ENCODE results near the gene ACTA1. TPM values are rescaled to one million over a fixed set of nuclear protein-coding genes. Genes with fewer than 3 reads are reported as not detected.

Gene ACTA1
- total and polyA plus RNA-seq, 2 donors (not counting 3 experiments of a cell fraction or from before 2014, with no cell fraction given) = 0.22 to 0.33 TPM

DNA sequence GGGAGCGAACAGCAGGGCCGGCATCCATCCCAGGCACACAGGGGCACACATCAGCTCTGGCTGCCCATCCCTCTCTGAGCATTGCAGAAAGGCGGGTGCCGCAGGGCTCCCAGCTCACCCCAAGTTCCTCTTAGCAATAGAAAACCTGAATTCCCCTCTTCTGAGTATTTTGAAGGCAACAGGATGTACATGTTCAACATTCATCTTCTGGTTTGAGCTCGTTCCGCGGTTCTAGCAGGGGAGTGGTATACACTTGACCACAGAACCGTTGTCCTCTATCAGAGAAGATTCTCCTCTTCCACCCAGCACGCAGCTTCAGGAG lies 23.6 kb downstream of the ACTA1 start:
- no peak for FAIRE-seq
- CTCF ChIA-PET = interaction anchor here (0.9 to 1.1 kb wide), 2 partner anchors 10 to 152 kb away, joined by 3 read pairs; no protein-coding TSS in a partner anchor

DNA sequence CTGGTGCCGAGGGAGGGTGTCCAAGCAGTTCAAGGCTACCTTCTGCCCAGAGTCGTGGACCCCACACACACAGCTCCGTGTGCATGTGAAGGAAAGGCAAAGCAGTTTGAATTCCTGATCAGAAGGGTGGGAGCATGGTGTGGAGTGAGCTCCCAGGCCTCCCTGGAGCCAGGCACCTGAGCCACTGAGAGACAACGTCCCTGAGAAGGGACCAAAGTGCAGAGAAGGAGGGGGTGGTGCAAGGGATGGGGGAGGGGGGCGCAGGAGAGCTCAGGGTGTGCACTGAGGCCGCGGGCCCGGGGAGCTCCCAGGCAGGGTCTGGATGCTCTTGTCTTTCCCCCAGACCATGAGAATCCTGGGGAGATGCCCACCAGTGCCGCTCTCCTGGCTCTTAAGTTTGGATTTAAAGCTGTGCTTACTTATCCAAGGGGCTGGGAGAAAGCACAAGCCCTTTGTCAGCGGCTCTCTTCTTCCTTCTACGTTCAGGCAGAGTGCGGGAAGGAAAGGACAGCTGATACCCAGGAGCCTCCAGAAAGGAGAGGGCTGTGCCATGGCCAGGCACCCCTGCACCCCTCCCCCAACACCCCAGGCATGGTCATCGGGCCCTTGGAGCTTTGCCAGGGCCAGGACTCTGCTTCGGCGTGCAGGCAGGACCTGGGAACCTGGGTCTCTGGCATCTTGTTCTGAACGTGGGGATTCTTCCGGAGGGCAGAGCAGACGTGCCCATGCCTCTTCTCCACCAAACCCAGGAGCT lies 24.1 kb downstream of the ACTA1 start:
- Histone ChIP-seq H3K9me3 (replicated peaks; ENCODE audit: control insufficient read depth, insufficient read depth, low read length) (no peaks in the 10 kb centered on the region), H3K27me3 (ENCODE audit: control insufficient read depth in 2 of 2, insufficient read depth in 2 of 2, low read length in 2 of 2) (peaks cover 36 to 37% of the 10 kb centered on the region in 2 experiments), H3K79me2 (ENCODE audit: control insufficient read depth, insufficient read depth, low read length) (no peaks in the 10 kb centered on the region), H3K36me3 (ENCODE audit: control insufficient read depth in 2 of 2, extremely low read depth in 1 of 2, insufficient read depth in 2 of 2, low read length in 2 of 2) (no peaks in the 10 kb centered on the region), H3K27ac (ENCODE audit: insufficient read depth, low read depth, low read length) (no peak overlapping the region), H3K9ac (replicated peaks; ENCODE audit: extremely low read depth, insufficient read depth, low read length) (no peak overlapping the region), H3K4me1 (ENCODE audit: control insufficient read depth, extremely low read depth, insufficient read depth, low read length) (no peaks in the 10 kb centered on the region), H3K9me1 (replicated peaks; ENCODE audit: control insufficient read depth, extremely low read depth, insufficient read depth, low read length) (no peaks in the 10 kb centered on the region), H4K20me1 (replicated peaks; ENCODE audit: control insufficient read depth, extremely low read depth, insufficient read depth, low read length) (no peaks in the 10 kb centered on the region), H3K4me2 (ENCODE audit: insufficient read depth, low read length) (no peak overlapping the region), H3K4me3 (replicated peaks in 1 of 3; ENCODE audit: insufficient read depth in 1 of 3, low read depth in 1 of 3, low read length in 3 of 3) (no peak overlapping the region), H2AFZ (ENCODE audit: low read depth, low read length) (no peak overlapping the region)
- intact Hi-C loops (cut with micrococcal nuclease) (no loop called here), dilution Hi-C loops (cut with MboI; ENCODE audit: extremely low pct_ligation_motif_present, low sequenced_read_pairs) (no loop called here)
- TF ChIP-seq GATA2 (IDR thresholded peaks at IDR 0.05; ENCODE audit: insufficient read depth, insufficient read length, low read depth, low read length) = no peak
- no peak for TF ChIP-seq POLR2AphosphoS5 (IDR thresholded peaks at IDR 0.05; ENCODE audit: insufficient read depth, low read depth, low read length)
- no peak for TF ChIP-seq EZH2 (IDR thresholded peaks at IDR 0.05; ENCODE audit: borderline replicate concordance, low read depth, low read length, severe bottlenecking)
- TF ChIP-seq, protein P1, sequence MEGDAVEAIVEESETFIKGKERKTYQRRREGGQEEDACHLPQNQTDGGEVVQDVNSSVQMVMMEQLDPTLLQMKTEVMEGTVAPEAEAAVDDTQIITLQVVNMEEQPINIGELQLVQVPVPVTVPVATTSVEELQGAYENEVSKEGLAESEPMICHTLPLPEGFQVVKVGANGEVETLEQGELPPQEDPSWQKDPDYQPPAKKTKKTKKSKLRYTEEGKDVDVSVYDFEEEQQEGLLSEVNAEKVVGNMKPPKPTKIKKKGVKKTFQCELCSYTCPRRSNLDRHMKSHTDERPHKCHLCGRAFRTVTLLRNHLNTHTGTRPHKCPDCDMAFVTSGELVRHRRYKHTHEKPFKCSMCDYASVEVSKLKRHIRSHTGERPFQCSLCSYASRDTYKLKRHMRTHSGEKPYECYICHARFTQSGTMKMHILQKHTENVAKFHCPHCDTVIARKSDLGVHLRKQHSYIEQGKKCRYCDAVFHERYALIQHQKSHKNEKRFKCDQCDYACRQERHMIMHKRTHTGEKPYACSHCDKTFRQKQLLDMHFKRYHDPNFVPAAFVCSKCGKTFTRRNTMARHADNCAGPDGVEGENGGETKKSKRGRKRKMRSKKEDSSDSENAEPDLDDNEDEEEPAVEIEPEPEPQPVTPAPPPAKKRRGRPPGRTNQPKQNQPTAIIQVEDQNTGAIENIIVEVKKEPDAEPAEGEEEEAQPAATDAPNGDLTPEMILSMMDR (IDR thresholded peaks at IDR 0.05; ENCODE audit: extremely low read depth in 1 of 2, insufficient read depth in 1 of 2, low read depth in 1 of 2, low read length in 2 of 2) = no peak
- TF ChIP-seq, protein P2, sequence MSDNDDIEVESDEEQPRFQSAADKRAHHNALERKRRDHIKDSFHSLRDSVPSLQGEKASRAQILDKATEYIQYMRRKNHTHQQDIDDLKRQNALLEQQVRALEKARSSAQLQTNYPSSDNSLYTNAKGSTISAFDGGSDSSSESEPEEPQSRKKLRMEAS (IDR thresholded peaks at IDR 0.05; ENCODE audit: insufficient read depth, insufficient read length) = no peak
- no peak for TF ChIP-seq FOS (IDR thresholded peaks at IDR 0.05; ENCODE audit: borderline replicate concordance, insufficient read depth, low read length)
- no peak for TF ChIP-seq MYC (IDR thresholded peaks at IDR 0.05; ENCODE audit: low read depth, low read length)
- no peak for TF ChIP-seq JUN (IDR thresholded peaks at IDR 0.05; ENCODE audit: borderline replicate concordance, insufficient read depth, insufficient read length, low read depth)
- no peak for TF ChIP-seq POLR2A (IDR thresholded peaks at IDR 0.05; ENCODE audit: low read depth, low read length)
- DNase-seq (ENCODE audit: low read depth, low spot score) (no peak), FAIRE-seq (no peak)
- no TSS peak for BruUV-seq (replicated peaks)
- ChIA-PET CTCF (interaction anchor here (1.1 to 2.1 kb wide), 2 partner anchors 11 to 152 kb away, joined by 3 to 6 read pairs; no protein-coding TSS in a partner anchor), POLR2A (no interaction called here)

More for the DNA sequence above, 23.6 kb downstream of the ACTA1 start:
- Histone ChIP-seq H3K9me3 (replicated peaks; ENCODE audit: control insufficient read depth, insufficient read depth, low read length) (no peaks in the 10 kb centered on the region), H3K79me2 (ENCODE audit: control insufficient read depth, insufficient read depth, low read length) (no peaks in the 10 kb centered on the region), H3K4me2 (ENCODE audit: insufficient read depth, low read length) (no peak overlapping the region), H4K20me1 (replicated peaks; ENCODE audit: control insufficient read depth, extremely low read depth, insufficient read depth, low read length) (no peaks in the 10 kb centered on the region), H3K27ac (ENCODE audit: insufficient read depth, low read depth, low read length) (no peak overlapping the region), H2AFZ (ENCODE audit: low read depth, low read length) (no peak overlapping the region), H3K4me1 (ENCODE audit: control insufficient read depth, extremely low read depth, insufficient read depth, low read length) (no peaks in the 10 kb centered on the region), H3K36me3 (ENCODE audit: control insufficient read depth in 2 of 2, extremely low read depth in 1 of 2, insufficient read depth in 2 of 2, low read length in 2 of 2) (no peaks in the 10 kb centered on the region), H3K9me1 (replicated peaks; ENCODE audit: control insufficient read depth, extremely low read depth, insufficient read depth, low read length) (no peaks in the 10 kb centered on the region), H3K4me3 (replicated peaks in 1 of 3; ENCODE audit: insufficient read depth in 1 of 3, low read depth in 1 of 3, low read length in 3 of 3) (no peak overlapping the region), H3K27me3 (ENCODE audit: control insufficient read depth in 2 of 2, insufficient read depth in 2 of 2, low read length in 2 of 2) (peaks cover 36 to 37% of the 10 kb centered on the region in 2 experiments), H3K9ac (replicated peaks; ENCODE audit: extremely low read depth, insufficient read depth, low read length) (no peak overlapping the region)
- no peak for TF ChIP-seq MYC (IDR thresholded peaks at IDR 0.05; ENCODE audit: low read depth, low read length)
- no peak for TF ChIP-seq POLR2A (IDR thresholded peaks at IDR 0.05; ENCODE audit: low read depth, low read length)
- no peak for TF ChIP-seq FOS (IDR thresholded peaks at IDR 0.05; ENCODE audit: borderline replicate concordance, insufficient read depth, low read length)
- dilution Hi-C loops (cut with MboI; ENCODE audit: extremely low pct_ligation_motif_present, low sequenced_read_pairs) = no loop called here
- DNase-seq (ENCODE audit: low read depth, low spot score) = no peak
- POLR2A ChIA-PET = no interaction called here
- no TSS peak for BruUV-seq (replicated peaks)
- intact Hi-C loops (cut with micrococcal nuclease) = no loop called here
